Measurements from ENCODE around the gene NBAS. TPM values are rescaled to one million over a fixed set of nuclear protein-coding genes. Genes with fewer than 3 reads are reported as not detected.

Gene NBAS
- polyA plus RNA-seq, 1 donor (not counting 4 experiments of a cell fraction or from before 2014, with no cell fraction given): 27.9 TPM

DNA sequence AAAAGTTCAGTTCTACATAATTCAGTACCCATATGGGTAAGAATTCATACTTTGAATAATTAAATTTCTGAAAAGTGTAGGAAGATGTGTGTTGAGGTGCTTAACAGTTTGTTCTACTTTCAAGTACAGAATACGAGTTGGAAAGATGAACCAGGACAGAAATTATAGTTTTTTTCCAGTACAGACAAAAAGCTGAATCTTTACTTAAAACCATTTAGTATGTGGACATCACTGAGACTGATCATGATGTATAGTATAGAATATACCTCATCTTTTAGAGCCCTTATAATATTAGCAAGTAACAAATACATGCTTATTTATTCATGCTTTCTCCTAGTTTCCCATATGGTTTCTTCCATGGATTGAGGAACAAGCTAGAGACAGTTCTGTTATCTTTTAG is 40.5 kb upstream of the NBAS start:
- Histone ChIP-seq H3K27me3 (ENCODE audit: control insufficient read depth, extremely low read depth, insufficient read depth, low read length) (no peaks in the 10 kb centered on the region), H3K79me2 (ENCODE audit: control insufficient read depth, insufficient read depth, low read length) (no peaks in the 10 kb centered on the region), H2AFZ (ENCODE audit: control insufficient read depth, low read length) (no peak overlapping the region), H3K9ac (ENCODE audit: control insufficient read depth, extremely low read depth, insufficient read depth, low read length) (no peak overlapping the region), H3K4me2 (ENCODE audit: control insufficient read depth, extremely low read depth, insufficient read depth, low read depth, low read length) (no peak overlapping the region), H3K4me3 (ENCODE audit: control insufficient read depth in 2 of 3, extremely low read depth in 1 of 3, insufficient read depth in 2 of 3, low read depth in 1 of 3, low read length in 3 of 3) (no peak overlapping the region), H3K27ac (ENCODE audit: control insufficient read depth, insufficient read depth, low read length) (no peak overlapping the region), H3K9me1 (ENCODE audit: control insufficient read depth, extremely low read depth, insufficient read depth, low read length) (no peaks in the 10 kb centered on the region), H3K4me1 (ENCODE audit: control insufficient read depth, extremely low read depth, insufficient read depth, low read length) (no peaks in the 10 kb centered on the region), H3K9me3 (ENCODE audit: control insufficient read depth, low read depth, low read length) (no peaks in the 10 kb centered on the region), H4K20me1 (ENCODE audit: control insufficient read depth, extremely low read depth, insufficient read depth, low read length) (no peaks in the 10 kb centered on the region), H3K36me3 (ENCODE audit: control insufficient read depth in 2 of 2, extremely low read depth in 1 of 2, insufficient read depth in 2 of 2, low read length in 2 of 2) (peaks cover 29 to 39% of the 10 kb centered on the region in 2 experiments)
- DNase-seq (ENCODE audit: low read depth, low spot score) (no peak), FAIRE-seq (no peak)
- dilution Hi-C loops (cut with MboI; ENCODE audit: extremely low pct_ligation_motif_present, low sequenced_read_pairs): no loop called here
- TF ChIP-seq EZH2 (IDR thresholded peaks at IDR 0.05; ENCODE audit: low read length) (no peak), CTCF (optimal IDR thresholded peaks at IDR 0.05 in 1 of 3, IDR thresholded peaks at IDR 0.05 in 1 of 3, conservative IDR thresholded peaks at IDR 0.05 in 1 of 3; ENCODE audit: extremely low read depth in 1 of 3, insufficient read depth in 2 of 3, low read length in 3 of 3) (no peak)

- H3K9me3 ChIP-seq (ENCODE audit: control insufficient read depth, low read depth, low read length): no peaks in the 10 kb centered on the region
- H3K27ac ChIP-seq (ENCODE audit: control insufficient read depth, insufficient read depth, low read length): no peak overlapping the region
- H3K79me2 ChIP-seq (ENCODE audit: control insufficient read depth, insufficient read depth, low read length): peaks cover 7% of the 10 kb centered on the region
- dilution Hi-C loops (cut with MboI; ENCODE audit: extremely low pct_ligation_motif_present, low sequenced_read_pairs): no loop called here
- H2AFZ ChIP-seq (ENCODE audit: control insufficient read depth, low read length): no peak overlapping the region
- TF ChIP-seq EZH2 (IDR thresholded peaks at IDR 0.05; ENCODE audit: low read length): no peak
- no peak for TF ChIP-seq CTCF (optimal IDR thresholded peaks at IDR 0.05 in 1 of 3, IDR thresholded peaks at IDR 0.05 in 1 of 3, conservative IDR thresholded peaks at IDR 0.05 in 1 of 3; ENCODE audit: extremely low read depth in 1 of 3, insufficient read depth in 2 of 3, low read length in 3 of 3)
- H3K9me1 ChIP-seq (ENCODE audit: control insufficient read depth, extremely low read depth, insufficient read depth, low read length): no peaks in the 10 kb centered on the region
- no peak overlapping the region for H3K4me3 ChIP-seq (ENCODE audit: control insufficient read depth in 2 of 3, extremely low read depth in 1 of 3, insufficient read depth in 2 of 3, low read depth in 1 of 3, low read length in 3 of 3)
- DNase-seq (ENCODE audit: low read depth, low spot score) (no peak), FAIRE-seq (no peak)
- no peaks in the 10 kb centered on the region for H4K20me1 ChIP-seq (ENCODE audit: control insufficient read depth, extremely low read depth, insufficient read depth, low read length)
- H3K27me3 ChIP-seq (ENCODE audit: control insufficient read depth, extremely low read depth, insufficient read depth, low read length): no peaks in the 10 kb centered on the region
- H3K4me1 ChIP-seq (ENCODE audit: control insufficient read depth, extremely low read depth, insufficient read depth, low read length): no peaks in the 10 kb centered on the region
- no peak overlapping the region for H3K4me2 ChIP-seq (ENCODE audit: control insufficient read depth, extremely low read depth, insufficient read depth, low read depth, low read length)
- H3K36me3 ChIP-seq (ENCODE audit: control insufficient read depth in 2 of 2, extremely low read depth in 1 of 2, insufficient read depth in 2 of 2, low read length in 2 of 2): peaks cover 26 to 45% of the 10 kb centered on the region in 2 experiments
- H3K9ac ChIP-seq (ENCODE audit: control insufficient read depth, extremely low read depth, insufficient read depth, low read length): no peak overlapping the region
Measured at GRCh38 chr2:15599994-15600393, 38.9 kb upstream of the NBAS start.

Measured in keratinocyte (primary cell).